ENCODE measurements around the gene NUP107. TPM values are rescaled to one million over a fixed set of nuclear protein-coding genes. Genes with fewer than 3 reads are reported as not detected.

NUP107 gene
- total RNA-seq, 1 experiment from 2014 or later: 99.0 TPM

DNA sequence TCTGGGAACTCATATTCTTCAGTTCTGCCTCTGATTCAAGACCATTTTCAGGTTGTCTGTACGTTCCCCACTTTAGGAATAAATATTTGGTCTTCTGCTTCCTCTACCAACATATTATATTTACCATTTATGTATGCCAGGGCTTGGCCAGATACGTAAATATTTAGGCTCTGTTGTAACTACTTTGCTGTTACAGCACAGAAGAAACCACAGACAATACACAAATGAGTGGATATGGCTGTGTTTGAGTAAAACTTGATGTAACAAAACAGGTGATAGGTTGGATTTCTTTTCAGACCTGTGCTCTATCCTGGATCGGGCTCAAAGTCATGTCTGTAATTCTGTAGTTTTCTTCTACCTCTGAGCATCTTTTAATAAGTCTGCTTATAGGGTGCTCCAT, 38.6 kb upstream of the NUP107 start:
- ATAC-seq (no peak), DNase-seq (ENCODE audit: low read depth, low spot score) (no peak)
- H3K4me3 ChIP-seq (replicated peaks in 1 of 2; ENCODE audit: low read depth in 1 of 2, low read length in 2 of 2): no peak overlapping the region
- BruUV-seq (replicated peaks): no TSS peak
- no peaks in the 10 kb centered on the region for H3K9me3 ChIP-seq (ENCODE audit: control insufficient read depth in 1 of 2, insufficient read depth in 1 of 2, low read depth in 1 of 2, low read length in 2 of 2)
- H3K9ac ChIP-seq (ENCODE audit: low read length): no peak overlapping the region
- no peak overlapping the region for H2AFZ ChIP-seq (ENCODE audit: low read depth, low read length, poor library complexity, severe bottlenecking)
- peaks cover 60% of the 10 kb centered on the region for H3K79me2 ChIP-seq (ENCODE audit: insufficient read depth, low read length)
- no peak overlapping the region for H3K4me2 ChIP-seq (ENCODE audit: low read length)
- intact Hi-C loops (cut with micrococcal nuclease): no loop called here
- POLR2A ChIA-PET: no interaction called here
- H3K27ac ChIP-seq (ENCODE audit: low read depth, low read length): no peak overlapping the region
- TF ChIP-seq EZH2phosphoT487 (IDR thresholded peaks at IDR 0.05; ENCODE audit: borderline replicate concordance) (no peak), ELF1 (IDR thresholded peaks at IDR 0.05; ENCODE audit: borderline replicate concordance, low read depth) (no peak), JUND (IDR thresholded peaks at IDR 0.05) (no peak), POLR2A (IDR thresholded peaks at IDR 0.05; ENCODE audit: borderline replicate concordance, extremely low read depth, insufficient read depth, insufficient read length) (no peak), CBX3 (IDR thresholded peaks at IDR 0.05; ENCODE audit: low read depth) (no peak), ZFX (IDR thresholded peaks at IDR 0.05) (no peak), POLR2AphosphoS5 (IDR thresholded peaks at IDR 0.05; ENCODE audit: low read depth, low read length) (no peak), SRF (IDR thresholded peaks at IDR 0.05; ENCODE audit: low read depth) (no peak), TCF7L2 (IDR thresholded peaks at IDR 0.05; ENCODE audit: borderline replicate concordance, extremely low read depth, insufficient read depth, insufficient read length) (no peak)
- no peaks in the 10 kb centered on the region for H4K20me1 ChIP-seq (ENCODE audit: insufficient read depth)
- H3K36me3 ChIP-seq (ENCODE audit: control insufficient read depth in 1 of 2, insufficient read depth in 2 of 2, low read length in 2 of 2): peaks cover 2 to 5% of the 10 kb centered on the region in 2 experiments; a peak in 2 of 4 replicates
- no peaks in the 10 kb centered on the region for H3K27me3 ChIP-seq (ENCODE audit: insufficient read depth, low read length)
- CTCF ChIA-PET: no interaction called here
- no peaks in the 10 kb centered on the region for H3K4me1 ChIP-seq (ENCODE audit: control insufficient read depth in 1 of 2, insufficient read depth in 2 of 2, low read length in 2 of 2)
- RAD21 ChIA-PET (ENCODE audit: low non-redundant PET in 1 of 2, low total read pairs in 2 of 2, uncharacterized antibody in 2 of 2, unreplicated experiment in 2 of 2): no interaction called here
- no peaks in the 10 kb centered on the region for H3K9me2 ChIP-seq (ENCODE audit: insufficient read depth)

DNA sequence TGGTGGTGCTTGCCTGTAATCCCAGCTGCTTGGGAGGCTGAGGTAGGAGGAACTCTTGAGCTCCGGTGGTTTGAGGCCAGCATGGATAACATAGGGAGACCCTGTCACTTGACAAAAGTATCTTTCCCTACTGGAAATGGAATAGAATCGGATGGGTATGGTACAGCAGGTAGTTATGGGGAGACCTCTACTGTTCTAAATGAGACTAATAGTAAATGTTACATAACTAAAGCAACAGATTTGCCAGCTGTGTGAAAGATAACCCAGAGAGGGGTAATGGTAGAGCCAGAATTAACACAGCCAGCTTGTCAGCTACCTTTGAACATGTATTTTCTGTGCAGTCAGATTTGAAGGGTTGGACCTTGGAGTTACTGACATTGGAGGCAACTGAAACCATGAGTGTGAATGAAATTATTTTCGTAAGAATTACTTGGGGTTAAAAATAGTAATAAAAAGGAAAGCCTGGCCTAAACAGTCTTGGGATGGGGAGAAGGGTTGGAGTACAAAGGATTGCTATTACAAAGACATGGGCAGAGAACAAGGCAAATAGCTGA, 21.7 kb upstream of the NUP107 start:
- ChIA-PET POLR2A (no interaction called here), CTCF (interaction anchor here (0.7 kb wide), 1 partner anchor 13 kb away, joined by 3 read pairs; no protein-coding TSS in a partner anchor), RAD21 (ENCODE audit: low non-redundant PET in 1 of 2, low total read pairs in 2 of 2, uncharacterized antibody in 2 of 2, unreplicated experiment in 2 of 2) (no interaction called here)
- intact Hi-C loops (cut with micrococcal nuclease): loop anchor here (10.0 kb wide), 1 partner anchor 310 kb away; no protein-coding TSS in a partner anchor
- no peak overlapping the region for H3K4me2 ChIP-seq (ENCODE audit: low read length)
- H3K9me3 ChIP-seq (ENCODE audit: control insufficient read depth in 1 of 2, insufficient read depth in 1 of 2, low read depth in 1 of 2, low read length in 2 of 2): no peaks in the 10 kb centered on the region
- H4K20me1 ChIP-seq (ENCODE audit: insufficient read depth): no peaks in the 10 kb centered on the region
- no peak for TF ChIP-seq ZFX (IDR thresholded peaks at IDR 0.05)
- TF ChIP-seq, protein P1, sequence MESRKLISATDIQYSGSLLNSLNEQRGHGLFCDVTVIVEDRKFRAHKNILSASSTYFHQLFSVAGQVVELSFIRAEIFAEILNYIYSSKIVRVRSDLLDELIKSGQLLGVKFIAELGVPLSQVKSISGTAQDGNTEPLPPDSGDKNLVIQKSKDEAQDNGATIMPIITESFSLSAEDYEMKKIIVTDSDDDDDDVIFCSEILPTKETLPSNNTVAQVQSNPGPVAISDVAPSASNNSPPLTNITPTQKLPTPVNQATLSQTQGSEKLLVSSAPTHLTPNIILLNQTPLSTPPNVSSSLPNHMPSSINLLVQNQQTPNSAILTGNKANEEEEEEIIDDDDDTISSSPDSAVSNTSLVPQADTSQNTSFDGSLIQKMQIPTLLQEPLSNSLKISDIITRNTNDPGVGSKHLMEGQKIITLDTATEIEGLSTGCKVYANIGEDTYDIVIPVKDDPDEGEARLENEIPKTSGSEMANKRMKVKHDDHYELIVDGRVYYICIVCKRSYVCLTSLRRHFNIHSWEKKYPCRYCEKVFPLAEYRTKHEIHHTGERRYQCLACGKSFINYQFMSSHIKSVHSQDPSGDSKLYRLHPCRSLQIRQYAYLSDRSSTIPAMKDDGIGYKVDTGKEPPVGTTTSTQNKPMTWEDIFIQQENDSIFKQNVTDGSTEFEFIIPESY (IDR thresholded peaks at IDR 0.05; ENCODE audit: extremely low read depth, insufficient replicate concordance, low read length): no peak
- TF ChIP-seq RAD21 (IDR thresholded peaks at IDR 0.05; ENCODE audit: low read depth): peak; percentile 44; the same call in 1 of the 2 replicates
- no peak for TF ChIP-seq JUND (IDR thresholded peaks at IDR 0.05)
- TF ChIP-seq ELF1 (IDR thresholded peaks at IDR 0.05; ENCODE audit: borderline replicate concordance, low read depth): no peak
- TF ChIP-seq, protein P2, sequence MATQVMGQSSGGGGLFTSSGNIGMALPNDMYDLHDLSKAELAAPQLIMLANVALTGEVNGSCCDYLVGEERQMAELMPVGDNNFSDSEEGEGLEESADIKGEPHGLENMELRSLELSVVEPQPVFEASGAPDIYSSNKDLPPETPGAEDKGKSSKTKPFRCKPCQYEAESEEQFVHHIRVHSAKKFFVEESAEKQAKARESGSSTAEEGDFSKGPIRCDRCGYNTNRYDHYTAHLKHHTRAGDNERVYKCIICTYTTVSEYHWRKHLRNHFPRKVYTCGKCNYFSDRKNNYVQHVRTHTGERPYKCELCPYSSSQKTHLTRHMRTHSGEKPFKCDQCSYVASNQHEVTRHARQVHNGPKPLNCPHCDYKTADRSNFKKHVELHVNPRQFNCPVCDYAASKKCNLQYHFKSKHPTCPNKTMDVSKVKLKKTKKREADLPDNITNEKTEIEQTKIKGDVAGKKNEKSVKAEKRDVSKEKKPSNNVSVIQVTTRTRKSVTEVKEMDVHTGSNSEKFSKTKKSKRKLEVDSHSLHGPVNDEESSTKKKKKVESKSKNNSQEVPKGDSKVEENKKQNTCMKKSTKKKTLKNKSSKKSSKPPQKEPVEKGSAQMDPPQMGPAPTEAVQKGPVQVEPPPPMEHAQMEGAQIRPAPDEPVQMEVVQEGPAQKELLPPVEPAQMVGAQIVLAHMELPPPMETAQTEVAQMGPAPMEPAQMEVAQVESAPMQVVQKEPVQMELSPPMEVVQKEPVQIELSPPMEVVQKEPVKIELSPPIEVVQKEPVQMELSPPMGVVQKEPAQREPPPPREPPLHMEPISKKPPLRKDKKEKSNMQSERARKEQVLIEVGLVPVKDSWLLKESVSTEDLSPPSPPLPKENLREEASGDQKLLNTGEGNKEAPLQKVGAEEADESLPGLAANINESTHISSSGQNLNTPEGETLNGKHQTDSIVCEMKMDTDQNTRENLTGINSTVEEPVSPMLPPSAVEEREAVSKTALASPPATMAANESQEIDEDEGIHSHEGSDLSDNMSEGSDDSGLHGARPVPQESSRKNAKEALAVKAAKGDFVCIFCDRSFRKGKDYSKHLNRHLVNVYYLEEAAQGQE (IDR thresholded peaks at IDR 0.05; ENCODE audit: low read depth): no peak
- TF ChIP-seq SIN3A (IDR thresholded peaks at IDR 0.05; ENCODE audit: low read depth): no peak
- TF ChIP-seq CBX3 (IDR thresholded peaks at IDR 0.05; ENCODE audit: low read depth): no peak
- H3K79me2 ChIP-seq (ENCODE audit: insufficient read depth, low read length): no peaks in the 10 kb centered on the region
- H2AFZ ChIP-seq (ENCODE audit: low read depth, low read length, poor library complexity, severe bottlenecking): no peak overlapping the region
- no peak overlapping the region for H3K9ac ChIP-seq (ENCODE audit: low read length)
- DNase-seq (ENCODE audit: low read depth, low spot score): no peak
- ATAC-seq: peak; percentile 22; the same call in 1 of the 2 replicates
- no peaks in the 10 kb centered on the region for H3K27me3 ChIP-seq (ENCODE audit: insufficient read depth, low read length)
- H3K36me3 ChIP-seq (ENCODE audit: control insufficient read depth in 1 of 2, insufficient read depth in 2 of 2, low read length in 2 of 2): 0 out of 4 replicates have a peak, but pooled peaks cover 0 to 5% of the 10 kb centered on the region in 2 experiments
- H3K27ac ChIP-seq (ENCODE audit: low read depth, low read length): no peak overlapping the region
- no TSS peak for BruUV-seq (replicated peaks)
- no peaks in the 10 kb centered on the region for H3K4me1 ChIP-seq (ENCODE audit: control insufficient read depth in 1 of 2, insufficient read depth in 2 of 2, low read length in 2 of 2)
- no peak overlapping the region for H3K4me3 ChIP-seq (replicated peaks in 1 of 2; ENCODE audit: low read depth in 1 of 2, low read length in 2 of 2)
- no peaks in the 10 kb centered on the region for H3K9me2 ChIP-seq (ENCODE audit: insufficient read depth)
